MCF 10A (cell line): Measurements from ENCODE around the gene RALGDS. TPM values are rescaled to one million over a fixed set of nuclear protein-coding genes. Genes with fewer than 3 reads are reported as not detected.

Source experiments
- BruUV-seq: library from RNA; stranded (reverse); fragments of 400-500 nt; replicated peaks from 2 replicates; lab custom pipeline; 2021; lab: Mats Ljungman, UMichigan
- CTCF ChIA-PET: fragments of 300-600 bp; sonication (Branson Sonifier 250); formaldehyde crosslinking; extraction: SDS; loops from one replicate; lab custom pipeline; 2021; ENCODE audit warnings: antibody characterized with exemption, inconsistent platforms; lab: Yijun Ruan, JAX
- POLR2A ChIA-PET: fragments of 300-600, 350-650 bp; sonication (Branson Sonifier 250); formaldehyde crosslinking; extraction: SDS; loops from one replicate; lab custom pipeline; 2020; ENCODE audit warnings: antibody characterized with exemption, inconsistent platforms; lab: Yijun Ruan, JAX
- DNase-seq: peaks from one replicate; pipeline ENCODE4 v3.0.0-alpha.2; 2018; ENCODE audit not compliant: unreplicated experiment
- H3K27ac Mint-ChIP-seq: one replicate; pipeline ENCODE4 v1.8.0; 2022; ENCODE audit warnings: mild to moderate bottlenecking, low read depth, mixed read lengths; ENCODE audit not compliant: unreplicated experiment
- H3K27me3 Mint-ChIP-seq: one replicate; pipeline ENCODE4 v1.8.0; 2022; ENCODE audit warnings: mixed read lengths; ENCODE audit not compliant: insufficient read depth, unreplicated experiment
- H3K36me3 Mint-ChIP-seq: one replicate; pipeline ENCODE4 v1.8.0; 2022; ENCODE audit warnings: mild to moderate bottlenecking, moderate library complexity, mixed read lengths; ENCODE audit not compliant: insufficient read depth, unreplicated experiment
- H3K4me1 Mint-ChIP-seq: one replicate; pipeline ENCODE4 v1.8.0; 2022; ENCODE audit warnings: mixed read lengths; ENCODE audit not compliant: insufficient read depth, unreplicated experiment
- H3K4me3 Mint-ChIP-seq: one replicate; pipeline ENCODE4 v1.8.0; 2022; ENCODE audit warnings: mild to moderate bottlenecking, moderate library complexity, mixed read lengths; ENCODE audit not compliant: unreplicated experiment
- H3K9me3 Mint-ChIP-seq: one replicate; pipeline ENCODE4 v1.8.0; 2022; ENCODE audit warnings: mixed read lengths; ENCODE audit not compliant: unreplicated experiment
- CTCF ChIP-seq: fragments of 200-600 bp; IDR thresholded peaks from one replicate; pipeline ENCODE4 v1.8.0; 2022; ENCODE audit warnings: antibody characterized with exemption, mild to moderate bottlenecking; ENCODE audit not compliant: unreplicated experiment
- intact Hi-C: fragments of 100-400 bp; cut with micrococcal nuclease; formaldehyde crosslinking; loops from 2 replicates; pipeline ENCODE4 v1.14.1; 2022
- total RNA-seq: library from RNA; stranded (reverse); gene quantifications from 2 replicates; pipeline ENCODE4 v1.2.3, GENCODE V29; 2022

The RALGDS gene
- total RNA-seq, 1 experiment from 2014 or later, result 14.2 TPM

GRCh38 chr9:133144142-133144903 is 23.3 kb upstream of the RALGDS start:
- POLR2A ChIA-PET, result interaction anchor here (0.6 to 2.0 kb wide), 11 partner anchors 9 to 616 kb away, joined by 3 to 12 read pairs (median 4); partner anchors contain the start of gene GTF3C5
- peak; percentile 53 for DNase-seq
- no peaks in the 10 kb centered on the region for H3K36me3 Mint-ChIP-seq
- H3K27me3 Mint-ChIP-seq, result no peaks in the 10 kb centered on the region
- no peak overlapping the region for H3K27ac Mint-ChIP-seq
- no peaks in the 10 kb centered on the region for H3K9me3 Mint-ChIP-seq
- BruUV-seq, result no TSS peak
- CTCF ChIA-PET, result interaction anchor here (0.6 to 8.8 kb wide), 35 partner anchors 10 to 1125 kb away, joined by 3 to 183 read pairs (median 5); no protein-coding TSS in a partner anchor
- intact Hi-C loops, result loop anchor here (1.0 kb wide), 1 partner anchor 96 kb away; no protein-coding TSS in a partner anchor
- H3K4me1 Mint-ChIP-seq, result peaks cover 24% of the 10 kb centered on the region
- H3K4me3 Mint-ChIP-seq, result peak overlapping the region; percentile 57
- peak; percentile 98 for TF ChIP-seq CTCF

GRCh38 chr9:133143639-133144141 is 22.6 kb upstream of the RALGDS start:
- H3K27ac Mint-ChIP-seq, result no peak overlapping the region
- BruUV-seq, result no TSS peak

GRCh38 chr9:133142684-133143622 is 21.9 kb upstream of the RALGDS start:
- H3K27me3 Mint-ChIP-seq, result no peaks in the 10 kb centered on the region
- no peak overlapping the region for H3K27ac Mint-ChIP-seq
- H3K36me3 Mint-ChIP-seq, result no peaks in the 10 kb centered on the region
- H3K4me1 Mint-ChIP-seq, result peaks cover 18% of the 10 kb centered on the region
- H3K4me3 Mint-ChIP-seq, result no peak overlapping the region
- no peaks in the 10 kb centered on the region for H3K9me3 Mint-ChIP-seq
- DNase-seq, result no peak
- POLR2A ChIA-PET, result interaction anchor here (0.6 to 2.0 kb wide), 5 partner anchors 7 to 163 kb away, joined by 3 to 12 read pairs (median 4); no protein-coding TSS in a partner anchor
- no peak for TF ChIP-seq CTCF
- intact Hi-C loops, result no loop called here
- BruUV-seq, result no TSS peak
- CTCF ChIA-PET, result interaction anchor here (0.6 to 8.8 kb wide), 17 partner anchors 9 to 1733 kb away, joined by 3 to 183 read pairs (median 6); no protein-coding TSS in a partner anchor

More at GRCh38 chr9:133143639-133144141, 22.6 kb upstream of the RALGDS start:
- Mint-ChIP-seq H3K9me3 (no peaks in the 10 kb centered on the region), H3K36me3 (no peaks in the 10 kb centered on the region), H3K27me3 (no peaks in the 10 kb centered on the region), H3K4me1 (peaks cover 24% of the 10 kb centered on the region), H3K4me3 (no peak overlapping the region)
- ChIA-PET CTCF (interaction anchor here (0.6 to 8.8 kb wide), 33 partner anchors 10 to 1125 kb away, joined by 3 to 183 read pairs (median 5); no protein-coding TSS in a partner anchor), POLR2A (interaction anchor here (0.6 to 2.0 kb wide), 11 partner anchors 8 to 617 kb away, joined by 3 to 12 read pairs (median 4); partner anchors contain the start of gene GTF3C5)
- no peak for TF ChIP-seq CTCF
- intact Hi-C loops, result loop anchor here (1.0 kb wide), 1 partner anchor 95 kb away; no protein-coding TSS in a partner anchor
- no peak for DNase-seq
